ENCODE measurements around the gene RRAD. TPM values are rescaled to one million over a fixed set of nuclear protein-coding genes. Genes with fewer than 3 reads are reported as not detected.

The RRAD gene
- total RNA-seq, 1 experiment from 2014 or later = 2.8 TPM

GRCh38 chr16:66926961-66927436 lies 1.7 kb upstream of the RRAD start:
- no peaks in the 10 kb centered on the region for H3K9me2 ChIP-seq (replicated peaks; ENCODE audit: low read length)
- no peaks in the 10 kb centered on the region for H3F3A ChIP-seq (ENCODE audit: low read length, unreplicated experiment)

GRCh38 chr16:66926171-66926947 lies 1.0 kb upstream of the RRAD start:
- Histone ChIP-seq H3K27me3 (ENCODE audit: low read length) (peaks cover 13% of the 10 kb centered on the region), H3K27ac (ENCODE audit: low read length) (no peak overlapping the region), H3K79me2 (ENCODE audit: low read length) (no peaks in the 10 kb centered on the region), H3K4me1 (ENCODE audit: insufficient read depth, low read length) (peaks cover 11% of the 10 kb centered on the region; the same call in 1 of the 2 replicates), H3K4me2 (ENCODE audit: low read length) (no peak overlapping the region), H3K9ac (ENCODE audit: low read length) (no peak overlapping the region), H3K9me3 (ENCODE audit: low read length) (no peaks in the 10 kb centered on the region), H3K4me3 (ENCODE audit: low read length) (no peak overlapping the region), H4K20me1 (ENCODE audit: low read length) (no peaks in the 10 kb centered on the region), H2AFZ (ENCODE audit: low read length) (no peak overlapping the region), H3F3A (ENCODE audit: low read length, unreplicated experiment) (no peaks in the 10 kb centered on the region), H3K36me3 (ENCODE audit: low read depth, low read length) (no peaks in the 10 kb centered on the region; the same call in 1 of the 2 replicates), H3K9me2 (replicated peaks; ENCODE audit: low read length) (no peaks in the 10 kb centered on the region)
- BruUV-seq (replicated peaks) = no TSS peak
- intact Hi-C loops (cut with micrococcal nuclease) = no loop called here
- no peak for ATAC-seq
- ChIA-PET CTCF (no interaction called here), POLR2A (ENCODE audit: unreplicated experiment) (no interaction called here)
- no peak for TF ChIP-seq EZH2phosphoT487 (IDR thresholded peaks at IDR 0.05; ENCODE audit: borderline replicate concordance, low read length)
- TF ChIP-seq EZH2 (IDR thresholded peaks at IDR 0.05; ENCODE audit: low read length, unreplicated experiment) = no peak
- no peak for TF ChIP-seq CTCF (conservative IDR thresholded peaks at IDR 0.05; ENCODE audit: low read depth, low read length)
- no peak for DNase-seq

More at GRCh38 chr16:66926961-66927436, 1.7 kb upstream of the RRAD start:
- H2AFZ ChIP-seq (ENCODE audit: low read length) = no peak overlapping the region
- peaks cover 13% of the 10 kb centered on the region for H3K27me3 ChIP-seq (ENCODE audit: low read length)
- intact Hi-C loops (cut with micrococcal nuclease) = loop anchor here (1.0 kb wide), 1 partner anchor 34 kb away; no protein-coding TSS in a partner anchor
- H3K4me1 ChIP-seq (ENCODE audit: insufficient read depth, low read length) = peaks cover 11% of the 10 kb centered on the region; the same call in 1 of the 2 replicates
- H3K79me2 ChIP-seq (ENCODE audit: low read length) = no peaks in the 10 kb centered on the region
- TF ChIP-seq EZH2 (IDR thresholded peaks at IDR 0.05; ENCODE audit: low read length, unreplicated experiment) = no peak
- TF ChIP-seq CTCF (conservative IDR thresholded peaks at IDR 0.05; ENCODE audit: low read depth, low read length) = no peak
- no peak for TF ChIP-seq EZH2phosphoT487 (IDR thresholded peaks at IDR 0.05; ENCODE audit: borderline replicate concordance, low read length)
- POLR2A ChIA-PET (ENCODE audit: unreplicated experiment) = no interaction called here
- H3K4me3 ChIP-seq (ENCODE audit: low read length) = no peak overlapping the region
- no peaks in the 10 kb centered on the region for H4K20me1 ChIP-seq (ENCODE audit: low read length)
- no peaks in the 10 kb centered on the region for H3K9me3 ChIP-seq (ENCODE audit: low read length)
- DNase-seq = peak; percentile 39
- BruUV-seq (replicated peaks) = no TSS peak
- H3K4me2 ChIP-seq (ENCODE audit: low read length) = no peak overlapping the region
- H3K36me3 ChIP-seq (ENCODE audit: low read depth, low read length) = no peaks in the 10 kb centered on the region; the same call in 1 of the 2 replicates
- H3K27ac ChIP-seq (ENCODE audit: low read length) = no peak overlapping the region
- H3K9ac ChIP-seq (ENCODE audit: low read length) = no peak overlapping the region
- CTCF ChIA-PET = no interaction called here
- peak; percentile 10; the same call in 1 of the 2 replicates for ATAC-seq
